Kidney epithelial cell (primary cell): Measurements from ENCODE around the gene SLC41A2. TPM values are rescaled to one million over a fixed set of nuclear protein-coding genes. Genes with fewer than 3 reads are reported as not detected.
"Not testable (repeated sequence)": the region's sequence is repeated elsewhere in the genome, so short reads cannot be mapped to it uniquely, and the experiment has no call there.

Experiments
- DNase-seq: peaks from one replicate; pipeline ENCODE4 v3.0.0-alpha.2; 2010; ENCODE audit warnings: low read depth
- H3K27me3 ChIP-seq: 2 replicates; pipeline ENCODE4 v1.6.0; 2011; ENCODE audit warnings: low read length; ENCODE audit not compliant: control insufficient read depth, insufficient read depth
- H3K36me3 ChIP-seq: 2 replicates; pipeline ENCODE4 v1.5.1; 2011; ENCODE audit warnings: low read length; ENCODE audit not compliant: control insufficient read depth, insufficient read depth
- H3K4me3 ChIP-seq: 2 replicates; pipeline ENCODE4 v1.5.1; 2011; ENCODE audit warnings: low read depth, mild to moderate bottlenecking, control low read depth, low read length
- total RNA-seq: library from RNA; depleted of rRNA; stranded (reverse); fragments of >200 nt; gene quantifications from 2 replicates; pipeline ENCODE4 v1.2.3, GENCODE V29; 2015
- TF ChIP-seq, protein P1 (sequence below): IDR thresholded peaks from 2 replicates; pipeline ENCODE4 v1.5.1; 2011; ENCODE audit warnings: mild to moderate bottlenecking, moderate library complexity, low read length, control low read depth, inconsistent platforms; ENCODE audit not compliant: insufficient read depth, poor library complexity, severe bottlenecking

SLC41A2 gene
- total RNA-seq, 1 donor from 2014 or later: 26.3 TPM

DNA sequence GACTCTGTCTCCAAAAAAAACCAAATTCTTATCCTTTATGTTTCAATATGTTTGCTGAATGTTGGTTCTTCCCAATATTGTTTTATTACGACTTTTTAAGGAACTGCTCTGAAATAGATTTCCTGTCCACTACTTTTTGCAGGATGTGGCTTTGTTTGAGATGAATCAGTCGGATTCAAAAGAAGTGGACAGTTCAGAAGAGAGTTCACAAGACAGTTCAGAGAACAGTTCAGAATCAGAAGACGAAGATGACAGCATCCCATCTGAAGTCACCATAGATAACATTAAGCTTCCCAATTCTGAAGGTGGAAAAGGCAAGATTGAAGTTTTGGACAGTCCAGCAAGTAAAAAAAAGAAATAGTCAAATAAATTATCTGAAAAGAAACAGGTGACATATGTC is 36.2 kb upstream of the SLC41A2 start:
- TF ChIP-seq, protein P1, sequence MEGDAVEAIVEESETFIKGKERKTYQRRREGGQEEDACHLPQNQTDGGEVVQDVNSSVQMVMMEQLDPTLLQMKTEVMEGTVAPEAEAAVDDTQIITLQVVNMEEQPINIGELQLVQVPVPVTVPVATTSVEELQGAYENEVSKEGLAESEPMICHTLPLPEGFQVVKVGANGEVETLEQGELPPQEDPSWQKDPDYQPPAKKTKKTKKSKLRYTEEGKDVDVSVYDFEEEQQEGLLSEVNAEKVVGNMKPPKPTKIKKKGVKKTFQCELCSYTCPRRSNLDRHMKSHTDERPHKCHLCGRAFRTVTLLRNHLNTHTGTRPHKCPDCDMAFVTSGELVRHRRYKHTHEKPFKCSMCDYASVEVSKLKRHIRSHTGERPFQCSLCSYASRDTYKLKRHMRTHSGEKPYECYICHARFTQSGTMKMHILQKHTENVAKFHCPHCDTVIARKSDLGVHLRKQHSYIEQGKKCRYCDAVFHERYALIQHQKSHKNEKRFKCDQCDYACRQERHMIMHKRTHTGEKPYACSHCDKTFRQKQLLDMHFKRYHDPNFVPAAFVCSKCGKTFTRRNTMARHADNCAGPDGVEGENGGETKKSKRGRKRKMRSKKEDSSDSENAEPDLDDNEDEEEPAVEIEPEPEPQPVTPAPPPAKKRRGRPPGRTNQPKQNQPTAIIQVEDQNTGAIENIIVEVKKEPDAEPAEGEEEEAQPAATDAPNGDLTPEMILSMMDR: no peak
- H3K36me3 ChIP-seq: peaks cover 3% of the 10 kb centered on the region
- no peak overlapping the region for H3K4me3 ChIP-seq
- DNase-seq: no peak
- H3K27me3 ChIP-seq: no peaks in the 10 kb centered on the region

DNA sequence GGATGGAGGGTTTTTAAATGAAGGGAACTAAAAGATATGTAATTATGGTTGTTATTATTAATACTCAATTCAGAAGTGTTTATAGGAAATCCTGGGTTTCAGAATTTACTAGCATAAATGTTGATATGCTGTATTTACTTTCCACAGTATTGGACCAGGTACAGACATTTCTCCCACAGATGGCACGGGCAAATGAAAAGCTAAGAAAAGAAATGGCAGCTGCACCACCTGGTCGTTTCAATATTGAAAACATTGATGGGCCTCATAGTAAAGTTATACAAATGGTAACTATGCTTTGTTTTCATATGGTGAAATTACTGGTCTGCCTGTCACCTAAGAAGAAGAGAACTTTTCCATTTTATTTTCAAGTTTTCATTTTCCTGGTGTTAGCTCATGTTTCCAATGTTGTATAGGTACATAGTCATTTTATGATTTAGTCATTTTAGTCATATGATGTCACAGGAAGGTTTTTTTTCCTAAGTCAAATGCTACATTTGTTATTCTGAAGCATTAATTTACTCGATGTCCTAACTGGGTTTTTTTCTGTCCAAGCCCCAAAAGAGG is 33.6 kb upstream of the SLC41A2 start:
- DNase-seq: no peak
- Histone ChIP-seq H3K36me3 (peaks cover 1% of the 10 kb centered on the region), H3K27me3 (no peaks in the 10 kb centered on the region), H3K4me3 (no peak overlapping the region)
- TF ChIP-seq, protein P1: no peak

DNA sequence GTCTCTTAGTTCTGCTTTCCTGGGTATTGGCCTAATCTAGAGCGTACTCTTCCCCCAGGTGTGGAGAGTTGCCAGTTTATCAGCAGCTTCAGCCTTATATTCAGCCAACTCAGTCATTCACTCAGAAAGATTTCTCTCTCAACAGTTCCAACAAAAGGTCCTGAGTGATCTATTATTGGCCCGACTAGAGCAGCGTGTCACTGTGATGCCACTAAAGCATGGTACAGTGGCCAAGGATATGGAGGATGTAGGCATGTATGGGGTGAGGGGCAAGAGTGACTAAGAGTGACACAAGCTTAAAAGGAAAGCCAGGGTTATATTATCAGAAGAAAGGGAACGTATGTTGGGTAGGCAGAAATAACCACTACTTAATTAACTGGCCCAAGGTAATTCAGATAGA is 32.9 kb upstream of the SLC41A2 start:
- TF ChIP-seq, protein P1: no peak
- H3K36me3 ChIP-seq: peaks cover 1% of the 10 kb centered on the region
- no peak for DNase-seq
- H3K4me3 ChIP-seq: no peak overlapping the region
- no peaks in the 10 kb centered on the region for H3K27me3 ChIP-seq

DNA sequence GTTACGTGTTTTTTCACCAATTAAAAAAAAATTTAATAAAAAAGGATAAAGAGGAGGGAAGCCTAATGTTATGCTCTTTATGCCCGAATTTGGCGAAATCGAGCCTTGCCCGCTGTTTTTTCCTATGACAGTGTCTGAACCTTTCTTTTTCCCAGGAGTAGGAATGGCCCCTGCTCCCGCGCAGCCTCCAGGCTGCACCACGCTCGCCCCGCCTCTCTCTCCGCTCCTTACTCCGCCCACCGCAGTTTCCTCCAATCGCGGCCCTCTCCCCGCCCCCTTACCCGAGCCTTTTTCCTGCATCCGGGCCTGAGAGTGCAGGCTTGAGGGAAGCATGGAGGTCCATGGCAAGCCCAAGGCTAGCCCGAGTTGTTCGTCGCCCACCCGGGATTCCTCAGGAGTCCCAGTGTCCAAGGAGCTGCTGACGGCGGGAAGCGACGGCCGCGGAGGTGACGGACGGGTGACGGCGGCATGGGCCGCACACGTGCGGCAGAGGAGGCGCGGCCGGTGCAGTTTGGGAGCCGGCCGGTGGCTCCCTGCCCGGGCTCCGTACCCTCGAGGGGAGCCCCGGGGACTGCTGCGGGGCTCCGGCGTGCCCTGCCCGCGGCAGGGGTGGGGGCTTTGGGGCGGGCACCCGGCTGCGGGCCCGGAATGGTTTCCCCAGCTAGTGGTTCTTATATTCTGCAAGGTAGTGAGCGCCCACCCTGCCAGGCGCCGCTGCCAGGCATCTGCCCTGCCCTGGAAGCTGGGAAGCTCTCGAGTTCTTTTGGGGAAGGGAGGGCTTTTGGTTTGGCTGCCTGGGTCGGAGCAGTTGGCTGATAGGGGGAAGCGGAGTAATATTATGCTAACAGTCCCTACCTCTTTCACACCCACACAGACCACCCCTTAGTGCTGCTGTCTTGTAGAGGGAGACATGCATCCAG is 28.2 kb upstream of the SLC41A2 start, which contains the start of gene NOPCHAP1:
Gene NOPCHAP1, plus strand, starts transcription at position 295 of the 920 bp plus-strand sequence. Its CDS starts 37 bp downstream, at position 332.
- peak within 1 kb of the TSS; percentile 67 for H3K4me3 ChIP-seq
- DNase-seq: peak; percentile 65
- H3K36me3 ChIP-seq: no peaks in the 10 kb centered on the region
- TF ChIP-seq, protein P1: no peak
- H3K27me3 ChIP-seq: no peaks in the 10 kb centered on the region

DNA sequence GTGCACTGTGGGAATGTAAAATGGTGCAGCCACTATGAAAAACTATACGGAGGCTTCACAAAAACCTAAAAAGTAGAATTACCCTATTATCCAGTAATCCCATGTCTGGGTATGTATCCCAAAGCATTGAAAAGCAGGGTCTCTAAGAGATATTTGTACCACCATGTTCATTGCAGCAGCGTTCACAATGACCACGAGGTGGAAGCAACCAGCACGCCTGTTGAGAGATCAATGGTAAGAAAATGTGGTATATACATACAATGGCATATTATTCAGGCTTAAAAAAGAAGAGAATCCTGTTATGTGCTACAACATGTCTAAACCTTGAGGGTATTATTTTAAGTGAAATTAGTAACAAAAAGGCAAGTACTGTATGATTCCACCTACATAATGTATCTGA is 27.1 kb upstream of the SLC41A2 start:
- no peaks in the 10 kb centered on the region for H3K36me3 ChIP-seq
- TF ChIP-seq, protein P1: no peak
- H3K27me3 ChIP-seq: no peaks in the 10 kb centered on the region
- no peak for DNase-seq
- H3K4me3 ChIP-seq: no peak overlapping the region

DNA sequence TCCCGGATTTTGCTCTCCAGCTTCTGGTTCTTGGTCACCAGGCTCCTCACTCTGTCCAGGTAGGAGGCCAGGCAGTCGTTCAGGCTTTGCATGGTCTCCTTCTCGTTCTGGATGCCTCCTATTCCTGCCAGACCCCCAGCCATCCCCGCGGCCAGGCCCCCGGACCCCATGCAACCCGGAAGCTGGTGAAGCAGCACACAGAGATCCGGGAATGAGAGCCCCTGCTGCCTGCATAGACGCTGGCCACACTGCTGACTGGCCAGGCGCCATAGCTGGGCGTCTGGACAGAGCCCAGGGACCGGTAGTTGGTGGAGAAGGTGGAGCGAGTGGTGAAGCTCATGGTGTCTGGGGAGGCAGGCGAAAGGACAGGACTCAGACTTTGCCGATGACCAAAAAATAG is 19.6 kb upstream of the SLC41A2 start:
- H3K4me3 ChIP-seq, H3K36me3 ChIP-seq: not testable (repeated sequence)

More for the DNA sequence above, 19.6 kb upstream of the SLC41A2 start:
- H3K27me3 ChIP-seq, DNase-seq: not testable (repeated sequence)
